SKM-1 (cell line): ENCODE measurements around the gene MIP.
"Not testable (repeated sequence)": the region's sequence is repeated elsewhere in the genome, so short reads cannot be mapped to it uniquely, and the experiment has no call there.

ENCODE experiments used
- DNase-seq: peaks from one replicate; lab custom pipeline; 2025; ENCODE audit not compliant: unreplicated experiment; lab: John Stamatoyannopoulos, UW

MIP gene

DNA sequence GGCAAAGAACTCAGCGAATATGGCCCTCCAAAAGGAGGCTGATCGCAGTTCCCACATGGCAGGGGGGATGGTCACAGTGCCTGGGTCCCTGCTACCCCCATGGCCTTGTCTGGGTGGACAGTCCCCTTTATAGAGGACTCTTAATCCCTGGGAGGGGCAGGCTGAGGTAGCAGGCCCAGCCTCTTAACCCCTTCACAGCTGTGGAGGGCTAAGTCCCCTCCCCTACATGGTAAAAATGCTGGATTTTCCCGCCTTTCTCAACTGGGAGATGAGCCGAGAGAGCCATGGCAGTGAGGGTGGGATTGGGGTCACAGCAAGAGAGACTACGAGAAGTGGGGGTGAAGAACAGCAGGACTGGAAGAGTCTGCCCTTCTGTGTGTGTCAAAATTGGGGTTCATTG, at the start of gene MIP:
TSS of gene MIP (minus strand) at position 101 of the 400 bp plus-strand sequence. CDS start at position 57, 44 bp downstream.
- DNase-seq = no peak

DNA sequence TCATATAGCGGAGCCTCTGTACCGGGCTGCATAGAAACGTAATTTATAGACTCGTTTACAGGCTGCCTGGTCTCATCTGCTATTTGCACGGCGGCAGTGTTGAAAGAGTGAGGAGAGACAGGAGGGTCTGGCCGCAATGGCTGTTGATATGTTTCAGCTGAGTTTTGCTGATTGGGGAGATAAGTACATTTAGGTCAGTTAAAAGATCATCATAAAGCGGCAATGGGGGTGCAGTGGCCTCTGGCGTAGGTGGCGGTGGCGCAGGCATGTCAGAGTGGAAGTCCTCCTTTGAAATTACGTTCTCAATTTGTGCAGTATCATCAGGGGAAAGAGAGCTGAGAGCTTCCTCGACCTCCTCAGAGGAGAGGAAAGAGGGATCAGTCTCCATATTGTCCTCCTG, 45.4 kb upstream of the MIP start:
- not testable (repeated sequence) for DNase-seq

DNA sequence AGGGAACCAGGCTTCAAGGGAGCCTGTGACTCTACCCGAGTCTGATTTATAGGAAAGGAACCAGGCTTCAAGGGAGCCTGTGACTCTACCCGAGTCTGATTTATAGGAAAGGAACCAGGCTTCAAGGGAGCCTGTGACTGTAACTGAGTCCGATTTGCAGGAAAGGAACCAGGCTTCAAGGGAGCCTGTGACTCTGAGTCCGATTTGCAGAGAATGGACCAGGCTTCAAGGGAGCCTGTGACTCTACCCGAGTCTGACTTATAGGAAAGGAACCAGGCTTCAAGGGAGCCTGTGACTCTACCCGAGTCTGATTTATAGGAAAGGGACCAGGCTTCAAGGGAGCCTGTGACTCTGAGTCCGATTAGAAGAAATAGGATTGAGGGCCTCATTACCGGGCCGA, 45.0 kb upstream of the MIP start:
- DNase-seq = not testable (repeated sequence)

DNA sequence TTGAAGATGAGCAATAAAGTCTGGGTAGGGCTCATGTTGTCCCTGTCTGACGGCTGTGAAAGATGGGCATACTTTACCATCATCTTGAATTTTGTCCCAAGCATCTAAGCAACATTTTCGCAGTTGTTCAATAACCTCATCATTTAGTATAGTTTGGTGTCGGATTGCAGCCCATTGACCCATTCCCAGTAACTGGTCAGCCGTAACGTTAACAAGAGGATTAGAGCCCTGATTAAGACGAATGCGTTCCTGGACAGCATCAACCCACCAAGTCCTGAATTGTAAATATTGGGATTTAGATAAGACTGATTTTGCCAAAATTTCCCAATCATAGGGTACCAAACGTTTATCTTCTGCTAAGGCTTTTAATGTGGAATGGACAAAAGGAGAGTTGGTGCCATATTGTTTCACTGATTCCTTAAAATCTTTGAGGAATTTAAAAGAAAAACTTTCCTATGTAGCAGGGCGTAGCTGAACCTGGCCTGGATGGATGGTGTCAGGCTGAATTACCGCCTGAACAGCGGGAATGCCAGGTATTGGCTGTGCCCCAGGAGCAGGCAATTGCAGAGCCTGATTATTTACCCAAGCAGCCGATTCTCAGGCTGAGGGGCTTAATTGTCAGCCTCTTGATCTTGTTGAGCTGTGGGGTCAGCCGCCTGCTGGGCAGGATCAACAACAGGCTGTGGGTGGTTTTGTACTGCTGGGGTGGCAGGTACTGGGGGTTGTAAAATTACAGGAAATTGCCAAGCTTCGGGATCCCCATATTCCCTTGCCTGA, 43.9 kb upstream of the MIP start:
- DNase-seq = not testable (repeated sequence)

DNA sequence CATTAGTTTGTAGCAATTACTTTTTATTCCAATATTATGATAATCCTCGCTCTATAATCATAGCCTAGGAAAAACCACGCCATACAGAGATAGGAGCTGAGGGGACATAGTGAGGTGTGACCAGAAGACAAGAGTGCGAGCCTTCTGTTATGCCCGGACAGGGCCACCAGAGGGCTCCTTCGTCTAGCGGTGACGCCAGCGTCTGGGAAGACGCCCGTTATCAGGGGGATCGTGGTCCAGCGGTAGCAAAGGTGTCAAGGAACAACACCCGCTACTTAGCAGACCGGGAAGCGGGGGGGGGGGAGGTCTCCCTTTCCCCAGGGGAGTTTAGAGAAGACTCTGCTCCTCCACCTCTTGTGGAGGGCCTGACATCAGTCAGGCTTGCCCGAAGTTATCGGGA, 42.2 kb upstream of the MIP start:
- DNase-seq = not testable (repeated sequence)

DNA sequence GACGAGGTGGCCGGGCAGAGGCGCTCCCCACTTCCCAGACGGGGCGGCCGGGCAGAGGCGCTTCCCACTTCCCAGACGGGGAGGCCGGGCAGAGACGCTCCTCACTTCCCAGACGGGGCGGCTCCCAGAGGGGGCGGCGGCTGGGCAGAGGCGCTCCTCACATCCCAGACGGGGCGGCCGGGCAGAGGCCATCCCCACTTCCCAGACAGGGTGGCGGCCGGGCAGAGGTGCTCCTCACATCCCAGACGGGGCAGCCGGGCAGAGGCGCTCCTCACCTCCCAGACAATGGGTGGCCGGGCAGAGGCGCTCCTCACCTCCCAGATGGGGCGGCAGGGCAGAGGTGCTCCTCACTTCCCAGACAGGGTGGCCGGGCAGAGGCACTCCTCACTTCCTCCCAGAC, 40.0 kb upstream of the MIP start:
- not testable (repeated sequence) for DNase-seq

DNA sequence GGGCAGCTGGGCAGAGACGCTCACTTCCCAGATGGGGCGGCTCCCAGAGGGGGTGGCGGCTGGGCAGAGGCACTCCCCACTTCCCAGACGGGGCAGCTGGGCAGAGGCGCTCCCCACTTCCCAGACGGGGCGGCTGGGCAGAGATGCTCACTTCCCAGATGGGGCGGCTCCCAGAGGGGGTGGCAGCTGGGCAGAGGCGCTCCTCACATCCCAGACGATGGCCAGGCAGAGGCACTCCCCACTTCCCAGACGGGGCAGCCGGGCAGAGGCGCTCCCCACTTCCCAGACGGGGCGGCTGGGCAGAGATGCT, 39.6 kb upstream of the MIP start:
- DNase-seq = not testable (repeated sequence)

DNA sequence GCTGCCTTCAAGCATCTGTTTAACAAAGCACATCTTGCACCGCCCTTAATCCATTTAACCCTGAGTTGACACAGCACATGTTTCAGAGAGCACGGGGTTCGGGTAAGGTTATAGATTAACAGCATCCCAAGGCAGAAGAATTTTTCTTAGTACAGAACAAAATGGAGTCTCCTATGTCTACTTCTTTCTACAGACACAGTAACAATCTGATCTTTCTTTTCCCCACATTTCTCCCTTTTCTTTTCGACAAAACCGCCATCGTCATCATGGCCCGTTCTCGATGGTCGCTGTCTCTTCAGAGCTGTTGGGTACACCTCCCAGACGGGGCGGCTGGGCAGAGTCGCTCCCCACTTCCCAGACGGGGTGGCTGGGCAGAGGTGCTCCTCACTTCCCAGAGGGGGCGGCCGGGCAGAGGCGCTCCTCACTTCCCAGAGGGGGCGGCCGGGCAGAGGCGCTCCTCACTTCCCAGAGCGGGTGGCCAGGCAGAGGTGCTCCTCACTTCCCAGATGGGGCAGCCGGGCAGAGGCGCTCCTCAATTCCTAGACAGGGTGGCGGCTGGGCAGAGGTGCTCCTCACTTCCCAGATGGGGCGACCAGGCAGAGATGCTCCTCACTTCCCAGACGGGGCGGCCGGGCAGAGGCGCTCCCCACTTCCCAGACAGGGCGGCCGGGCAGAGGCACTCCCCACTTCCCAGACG, 39.1 kb upstream of the MIP start:
- DNase-seq = not testable (repeated sequence)

DNA sequence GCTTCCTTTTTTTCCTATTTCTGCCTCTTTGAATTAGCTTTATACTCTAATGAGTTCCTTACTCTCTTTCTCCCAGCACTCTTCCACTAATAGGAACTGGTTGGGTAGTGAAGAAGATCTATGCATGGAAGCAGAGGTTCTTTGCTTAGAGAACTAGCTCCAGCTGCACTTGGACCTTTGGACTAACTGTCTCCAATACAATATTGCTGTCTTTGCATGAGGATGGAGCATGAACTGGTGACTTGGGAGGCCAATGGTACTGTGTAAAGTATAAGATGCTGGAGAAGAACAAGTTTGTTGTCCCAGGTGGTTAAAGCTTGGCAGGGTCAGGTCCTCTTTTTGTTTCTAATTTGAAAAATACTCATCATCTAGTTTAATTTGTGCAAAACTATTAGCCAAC, 35.9 kb upstream of the MIP start:
- no peak for DNase-seq

DNA sequence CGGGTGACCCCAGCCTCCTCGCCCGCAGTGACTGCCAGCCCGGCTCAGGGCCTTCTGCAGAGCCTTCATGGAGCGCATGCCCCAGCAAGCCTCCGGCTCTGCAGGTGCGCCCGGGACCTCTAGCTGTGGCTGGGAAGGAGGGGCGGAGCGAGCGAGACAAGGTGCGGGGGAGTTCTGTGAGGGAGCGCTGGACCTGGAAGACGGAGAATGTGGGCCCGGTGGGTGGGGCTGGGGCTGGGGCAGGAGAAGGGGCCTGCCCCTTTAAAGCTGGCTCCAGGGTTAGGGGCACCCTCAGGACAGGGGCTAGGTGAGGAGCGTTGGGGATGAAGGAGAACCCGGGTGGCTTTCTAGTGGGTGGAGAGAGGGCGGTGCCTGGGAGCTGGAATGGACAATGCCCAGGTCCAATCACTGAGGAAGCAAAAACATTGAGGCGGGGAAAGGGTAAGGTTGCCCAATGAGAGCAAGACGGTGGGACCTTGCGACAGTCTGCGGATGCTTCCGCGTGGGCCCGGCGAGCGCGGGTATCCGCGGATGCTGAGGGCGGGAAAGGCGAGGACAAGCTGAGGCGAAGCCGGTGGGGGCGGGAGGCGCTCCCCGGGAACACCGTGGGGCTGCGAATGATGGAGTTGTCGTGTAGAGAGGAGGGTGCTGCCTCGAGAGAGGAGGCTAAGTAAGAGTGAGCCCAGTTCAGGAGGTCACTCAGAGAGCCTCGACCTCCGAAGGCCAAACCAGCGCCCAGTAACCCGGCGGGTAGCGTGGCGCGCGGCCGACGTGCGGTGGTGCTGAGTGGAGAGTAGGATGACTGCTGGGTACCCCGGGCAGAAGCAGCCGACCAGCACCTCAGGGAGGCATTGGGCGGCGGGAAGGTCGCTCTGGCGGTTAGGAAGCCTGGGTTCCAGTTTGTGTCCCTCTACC, 33.8 kb upstream of the MIP start, which contains the start of gene GLS2:
TSS of gene GLS2 (minus strand) at position 121 of the 915 bp plus-strand sequence. CDS start at position 78, 43 bp downstream.
- no peak for DNase-seq

DNA sequence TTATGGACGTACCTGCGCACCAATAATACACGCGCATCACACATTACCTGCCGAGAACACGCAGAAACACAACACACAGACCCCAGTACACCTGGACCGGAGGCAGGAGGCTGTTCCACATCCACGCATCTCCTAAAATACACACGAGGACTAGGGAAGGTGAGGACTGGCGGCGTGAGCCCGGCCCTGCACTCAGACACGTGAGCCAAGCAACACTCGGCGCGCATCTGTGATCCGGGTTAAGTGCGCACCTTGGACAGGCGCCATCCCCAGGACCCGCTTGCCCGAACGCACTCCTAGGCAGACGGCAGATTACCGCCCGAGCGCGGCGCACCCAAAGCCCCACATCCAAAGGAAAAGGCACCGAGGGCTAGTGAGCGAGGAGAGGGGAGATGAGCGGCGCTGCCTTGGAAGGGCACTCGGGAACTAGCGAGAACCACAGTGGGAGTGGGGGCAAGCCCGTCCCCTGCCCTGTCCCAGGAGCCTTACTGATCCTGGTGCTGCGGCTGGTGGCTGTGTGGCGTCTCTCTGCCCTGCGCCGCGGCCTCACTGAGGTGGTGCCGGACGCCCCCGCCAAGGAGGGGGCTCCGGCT, 33.1 kb upstream of the MIP start:
- DNase-seq = no peak

DNA sequence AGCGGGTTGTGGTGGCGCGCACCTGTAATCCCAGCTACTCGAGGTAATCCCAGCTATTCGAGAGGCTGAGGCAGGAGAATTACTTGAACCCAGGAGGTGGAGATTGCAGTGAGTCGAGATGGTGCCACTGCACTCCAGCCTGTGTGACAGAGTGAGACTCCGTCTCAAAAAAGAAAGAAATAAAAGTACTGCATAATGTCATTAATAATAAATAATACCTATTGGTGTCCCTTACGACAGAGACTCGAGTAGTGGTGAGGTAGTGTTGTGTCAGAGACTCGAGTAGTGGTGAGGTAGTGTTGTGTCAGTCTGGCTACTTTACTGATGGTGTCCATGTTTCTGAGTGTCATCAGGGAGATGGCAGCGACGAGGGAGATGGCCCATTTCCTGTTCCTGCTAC, 32.2 kb upstream of the MIP start:
- DNase-seq = no peak

DNA sequence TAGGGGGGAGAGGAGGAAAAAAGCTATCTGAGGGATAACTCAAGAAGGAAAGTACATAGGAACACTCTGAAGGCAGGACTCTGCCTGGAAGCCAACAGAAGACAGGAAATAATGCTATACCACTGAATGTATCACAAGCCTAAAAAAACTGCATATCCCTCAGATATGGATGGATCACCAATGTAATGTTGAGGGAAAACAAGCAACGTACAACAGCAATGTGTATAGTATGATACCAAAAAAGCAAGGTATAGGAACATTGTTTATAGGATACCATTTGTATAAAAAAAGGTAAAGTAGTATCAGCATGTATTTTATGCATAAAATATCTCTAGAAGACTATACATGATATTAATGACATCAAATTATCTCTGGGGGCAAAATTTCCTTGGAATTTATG, 30.1 kb upstream of the MIP start:
- no peak for DNase-seq

DNA sequence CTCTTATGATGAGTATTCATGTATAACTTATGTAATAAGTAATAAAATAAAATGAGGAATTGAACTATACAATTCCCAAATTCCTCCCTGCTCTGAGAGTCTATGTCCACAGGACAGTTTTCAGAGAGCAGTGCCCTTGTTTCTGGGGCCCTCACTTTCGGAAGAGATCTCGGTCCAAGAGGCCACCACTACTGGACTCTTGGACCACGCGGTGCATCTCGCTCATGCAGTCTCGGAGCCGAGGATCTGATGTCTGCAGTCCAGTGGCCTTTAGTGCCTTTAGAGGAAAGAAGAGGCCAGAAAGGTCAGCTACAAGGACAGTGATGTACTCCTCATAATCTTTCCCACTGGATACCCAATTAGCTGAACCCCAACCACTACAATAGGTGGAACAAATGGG, 25.2 kb upstream of the MIP start:
- no peak for DNase-seq

DNA sequence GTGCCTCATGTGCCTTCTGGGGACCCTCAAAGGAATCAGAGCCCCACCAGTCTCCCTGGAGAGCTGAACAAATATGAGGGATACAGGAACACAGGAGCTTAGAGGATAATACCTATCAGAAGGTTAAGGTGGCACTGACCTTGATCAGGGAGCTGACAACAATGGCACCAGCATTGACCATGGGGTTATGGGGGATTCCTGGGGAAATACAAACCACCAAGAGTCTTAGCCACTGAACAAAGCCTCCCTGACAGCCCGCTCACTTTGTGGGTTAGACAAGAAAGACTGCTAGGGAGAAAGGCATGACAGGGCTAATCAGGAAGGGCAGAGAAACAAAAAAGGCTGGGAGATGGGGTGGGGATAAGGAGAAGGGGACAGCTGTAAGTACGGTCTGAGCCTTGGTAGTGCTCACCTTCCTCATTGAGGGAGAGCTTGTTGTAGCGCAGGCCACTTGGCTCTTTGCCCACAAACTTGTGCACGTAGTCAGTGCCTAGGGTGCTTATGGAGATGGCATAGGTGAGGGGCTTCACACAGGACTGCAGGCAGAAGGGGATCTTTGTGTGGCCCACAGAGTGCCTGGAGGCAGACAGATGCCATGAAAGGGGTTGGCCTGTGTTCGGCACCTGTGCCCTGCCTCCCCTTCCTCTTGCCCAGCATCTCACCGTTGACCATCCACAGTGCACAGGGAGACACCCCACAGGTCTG, 23.2 kb upstream of the MIP start:
- DNase-seq = no peak

DNA sequence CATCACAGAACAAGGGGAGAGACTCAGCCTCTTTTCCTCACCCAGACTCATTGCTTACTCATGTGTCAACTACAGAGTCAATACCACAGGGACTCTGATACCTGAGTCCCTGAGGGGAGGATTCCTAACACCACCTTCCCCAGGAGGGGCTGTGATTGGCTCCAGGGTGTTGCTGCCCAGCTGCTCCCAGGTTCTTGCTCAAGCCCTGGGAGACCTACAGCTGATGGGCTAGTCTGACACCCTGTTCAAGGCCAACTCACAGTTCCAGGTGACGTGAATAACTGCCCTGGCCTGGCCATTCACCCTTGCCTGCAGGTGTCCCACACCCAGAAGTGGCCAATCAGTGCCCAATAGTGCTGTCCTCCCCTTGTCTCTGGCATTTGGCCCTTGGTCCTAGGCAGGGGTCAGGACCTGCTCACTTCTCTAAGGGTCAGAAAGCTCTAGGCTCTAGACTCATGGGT, 22.5 kb upstream of the MIP start:
- DNase-seq = no peak

DNA sequence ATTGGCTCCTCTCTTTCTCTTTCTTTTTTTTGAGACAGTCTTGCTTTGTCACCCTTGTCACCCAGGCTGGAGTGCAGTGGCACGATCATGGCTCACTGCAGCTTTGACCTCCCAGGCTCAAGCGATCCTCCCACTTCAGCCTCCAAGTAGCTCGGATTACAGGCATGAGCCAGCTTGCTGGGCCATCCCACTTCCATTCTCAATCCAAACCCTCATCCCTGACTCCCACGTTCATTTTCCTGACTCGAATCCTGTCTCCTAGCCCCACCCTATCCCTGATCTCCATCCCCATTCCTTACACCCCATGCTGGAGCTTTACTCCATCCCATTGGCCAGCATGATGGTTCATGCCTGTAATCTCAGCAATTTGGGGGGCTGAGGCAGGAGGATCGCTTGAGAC, 21.7 kb upstream of the MIP start:
- DNase-seq = no peak

DNA sequence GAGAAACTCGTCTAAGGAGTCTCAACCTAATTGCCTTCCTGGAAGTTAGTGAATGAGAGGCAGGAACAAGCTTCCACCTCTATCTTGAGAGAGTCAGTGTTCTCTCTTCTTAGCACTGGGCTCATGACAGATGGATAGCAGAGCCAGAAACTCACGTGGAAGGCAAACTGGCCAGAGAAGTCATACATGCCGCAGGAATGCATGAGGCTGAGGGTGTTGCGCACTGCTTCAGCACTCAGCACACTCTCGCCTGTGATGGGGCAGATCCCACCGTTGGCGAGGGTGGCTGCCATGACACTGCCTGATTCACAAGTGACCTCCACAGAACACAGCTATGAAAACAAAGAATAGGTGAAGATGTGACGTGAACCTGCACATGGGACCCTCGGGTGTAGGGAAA, 19.9 kb upstream of the MIP start:
- no peak for DNase-seq

DNA sequence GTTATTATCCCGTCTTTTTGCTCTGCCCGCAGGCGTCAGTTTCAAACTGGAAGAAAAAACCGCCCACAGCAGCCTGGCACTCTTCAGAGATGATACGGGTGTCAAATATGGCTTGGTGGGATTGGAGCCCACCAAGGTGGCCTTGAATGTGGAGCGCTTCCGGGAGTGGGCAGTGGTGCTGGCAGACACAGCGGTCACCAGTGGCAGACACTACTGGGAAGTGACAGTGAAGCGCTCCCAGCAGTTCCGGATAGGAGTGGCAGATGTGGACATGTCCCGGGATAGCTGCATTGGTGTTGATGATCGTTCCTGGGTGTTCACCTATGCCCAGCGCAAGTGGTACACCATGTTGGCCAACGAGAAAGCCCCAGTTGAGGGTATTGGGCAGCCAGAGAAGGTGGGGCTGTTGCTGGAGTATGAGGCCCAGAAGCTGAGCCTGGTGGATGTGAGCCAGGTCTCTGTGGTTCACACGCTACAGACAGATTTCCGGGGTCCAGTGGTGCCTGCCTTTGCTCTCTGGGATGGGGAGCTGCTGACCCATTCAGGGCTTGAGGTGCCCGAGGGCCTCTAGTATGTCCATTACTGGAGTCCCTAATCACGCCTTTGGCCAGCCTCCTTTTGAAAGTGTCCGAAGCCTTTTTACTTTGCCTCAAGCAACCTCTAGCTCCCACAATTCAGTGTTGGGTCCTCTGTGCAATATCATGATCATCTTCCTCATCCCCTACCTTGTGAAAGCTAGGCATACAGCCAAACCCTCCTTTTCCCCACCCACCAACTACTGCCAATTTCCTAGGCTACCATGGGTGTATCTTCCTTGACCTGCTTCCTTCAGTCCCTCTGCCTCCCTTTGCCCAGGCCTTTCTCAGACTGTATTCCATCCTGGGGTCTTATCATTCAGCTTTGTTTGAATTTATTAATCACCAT, 14.8 kb upstream of the MIP start:
- DNase-seq = no peak
